ENCODE measurements around the gene TMEM234. TPM values are rescaled to one million over a fixed set of nuclear protein-coding genes. Genes with fewer than 3 reads are reported as not detected.
A peak's percentile ranks its signal among the peaks of the same experiment; 100 is the strongest.

Gene TMEM234
- total and polyA plus RNA-seq, 2 of the 13 experiments (the other 11 are each of a cell fraction or from before 2014, with no cell fraction given): 6.1 to 9.0 TPM

GRCh38 chr1:32179443-32180185, 42.5 kb downstream of the TMEM234 start, which contains the start of gene TXLNA (continued):
- TF ChIP-seq ZBTB37 (CRISPR knock-in tag; IDR thresholded peaks at IDR 0.05) (no peak), HNRNPUL1 (IDR thresholded peaks at IDR 0.05; ENCODE audit: low read depth, low read length) (0 out of 2 replicates have a peak, but pooled peaks have one; percentile 68), PLSCR1 (CRISPR knock-in tag; IDR thresholded peaks at IDR 0.05; ENCODE audit: borderline replicate concordance) (no peak), HNF1B (CRISPR knock-in tag; IDR thresholded peaks at IDR 0.05) (no peak; the same call in 1 of the 2 replicates), FOXK2 (IDR thresholded peaks at IDR 0.05) (no peak), ZNF292 (CRISPR knock-in tag; IDR thresholded peaks at IDR 0.05; ENCODE audit: borderline replicate concordance, low read depth) (no peak), SYNCRIP (IDR thresholded peaks at IDR 0.05; ENCODE audit: insufficient read depth, low read depth, low read length) (no peak), MTF1 (CRISPR knock-in tag; IDR thresholded peaks at IDR 0.05) (no peak; the same call in 1 of the 2 replicates), SIN3A (IDR thresholded peaks at IDR 0.05; ENCODE audit: borderline replicate concordance, low read depth, low read length) (peak; percentile 59; the same call in 1 of the 2 replicates), ZNF891 (CRISPR knock-in tag; IDR thresholded peaks at IDR 0.05) (peak; percentile 96), ZNF614 (CRISPR knock-in tag; IDR thresholded peaks at IDR 0.05; ENCODE audit: borderline replicate concordance) (0 out of 2 replicates have a peak, but pooled peaks have one; percentile 28), ARID3A (IDR thresholded peaks at IDR 0.05; ENCODE audit: low read depth, low read length) (no peak), MAF1 (CRISPR knock-in tag; IDR thresholded peaks at IDR 0.05; ENCODE audit: borderline replicate concordance) (no peak; the same call in 1 of the 2 replicates), NR2F6 (IDR thresholded peaks at IDR 0.05) (0 out of 2 replicates have a peak, but pooled peaks have one; percentile 26), NR2F6 (CRISPR knock-in tag; IDR thresholded peaks at IDR 0.05) (peak; percentile 27; the same call in 1 of the 2 replicates), CHCHD3 (CRISPR knock-in tag; IDR thresholded peaks at IDR 0.05) (no peak), NCOA5 (CRISPR knock-in tag; IDR thresholded peaks at IDR 0.05) (no peak), NBN (conservative IDR thresholded peaks at IDR 0.05) (no peak), SOX13 (IDR thresholded peaks at IDR 0.05) (no peak), SOX13 (CRISPR knock-in tag; conservative IDR thresholded peaks at IDR 0.05 in 1 of 2, IDR thresholded peaks at IDR 0.05 in 1 of 2) (no peak; a peak in 1 of 4 replicates), BATF2 (CRISPR knock-in tag; IDR thresholded peaks at IDR 0.05) (peak; percentile 96), CREB3 (CRISPR knock-in tag; IDR thresholded peaks at IDR 0.05) (peak; percentile 96), ZNF431 (CRISPR knock-in tag; IDR thresholded peaks at IDR 0.05; ENCODE audit: borderline replicate concordance, low read depth) (peak; percentile 90)
